ENCODE data around the gene GPN1.
"Not testable (repeated sequence)": the region's sequence is repeated elsewhere in the genome, so short reads cannot be mapped to it uniquely, and the experiment has no call there.

Gene GPN1

GRCh38 chr2:27627963-27628766 is 685 bp upstream of the GPN1 start:
- no peak for DNase-seq

GRCh38 chr2:27630257-27630656 is 1.4 kb downstream of the GPN1 start:
- not testable (repeated sequence) for DNase-seq

- no peak for DNase-seq
These were observed 5.4 kb downstream of the GPN1 start for GRCh38 chr2:27634291-27634690.

GRCh38 chr2:27636766-27637165 is 7.9 kb downstream of the GPN1 start:
- no peak for DNase-seq

GRCh38 chr2:27638037-27638637 is 9.3 kb downstream of the GPN1 start:
- DNase-seq = no peak

- DNase-seq = no peak
These were observed 9.9 kb downstream of the GPN1 start for GRCh38 chr2:27638709-27639108.

- DNase-seq = no peak
These were observed 11.9 kb downstream of the GPN1 start for GRCh38 chr2:27640722-27641245.

GRCh38 chr2:27645197-27645596 is 16.3 kb downstream of the GPN1 start:
- no peak for DNase-seq

GRCh38 chr2:27647289-27647688 is 18.4 kb downstream of the GPN1 start:
- DNase-seq = no peak

- DNase-seq = no peak
These were observed 18.9 kb downstream of the GPN1 start for GRCh38 chr2:27647737-27648136.

GRCh38 chr2:27651056-27651455 is 22.2 kb downstream of the GPN1 start:
- no peak for DNase-seq

GRCh38 chr2:27652341-27652740 is 23.5 kb downstream of the GPN1 start:
- DNase-seq = no peak

GRCh38 chr2:27652790-27653189 is 23.9 kb downstream of the GPN1 start:
- no peak for DNase-seq

GRCh38 chr2:27653397-27653796 is 24.5 kb downstream of the GPN1 start:
- no peak for DNase-seq

- DNase-seq = no peak
These were observed 26.5 kb downstream of the GPN1 start for GRCh38 chr2:27655155-27655951.

- no peak for DNase-seq
These were observed 32.5 kb downstream of the GPN1 start for GRCh38 chr2:27661371-27661770.

- DNase-seq = peak; percentile 69
These were observed 34.7 kb downstream of the GPN1 start, which contains the start of the genes SLC4A1AP and SUPT7L for GRCh38 chr2:27663285-27664153. Gene SLC4A1AP, plus strand, starts transcription at chr2:27663889. Its CDS starts 26 bp downstream, at chr2:27663915. Gene SUPT7L, minus strand, starts transcription at chr2:27663614. Its CDS starts 1,422 bp downstream, at chr2:27662192.

GRCh38 chr2:27664154-27664574 is 35.3 kb downstream of the GPN1 start:
- DNase-seq = no peak

- no peak for DNase-seq
These were observed 35.9 kb downstream of the GPN1 start for GRCh38 chr2:27664622-27665363.

GRCh38 chr2:27667446-27667845 is 38.6 kb downstream of the GPN1 start:
- no peak for DNase-seq

- no peak for DNase-seq
These were observed 42.4 kb downstream of the GPN1 start for GRCh38 chr2:27671235-27671634.
